22Rv1 (cell line): ENCODE measurements around the gene KRTAP4-3.

Experiments used
- CTCF ChIP-seq: fragments of 450-650 bp; IDR thresholded peaks from 2 replicates; pipeline ENCODE4 v1.5.1; 2017; ENCODE audit warnings: mild to moderate bottlenecking
- ZFX ChIP-seq: fragments of 450-650 bp; IDR thresholded peaks from 2 replicates; pipeline ENCODE4 v1.6.1; 2017; ENCODE audit warnings: antibody characterized with exemption, borderline replicate concordance

- TF ChIP-seq CTCF: no peak
- no peak for TF ChIP-seq ZFX
These were observed 31.5 kb upstream of the KRTAP4-3 start for GRCh38 chr17:41199421-41200078.
